ENCODE data around the gene FOSL1.

The FOSL1 gene

GRCh38 chr11:65856689-65857499 lies 43.3 kb downstream of the FOSL1 start:
- peak; percentile 68 for DNase-seq (ENCODE audit: low read depth, low spot score)
- in situ Hi-C loops (cut with HindIII; ENCODE audit: low sequenced_read_pairs), result no loop called here
- H3K4me3 ChIP-seq (ENCODE audit: low read depth, low read length), result peak overlapping the region; percentile 77
- TF ChIP-seq, protein P1, sequence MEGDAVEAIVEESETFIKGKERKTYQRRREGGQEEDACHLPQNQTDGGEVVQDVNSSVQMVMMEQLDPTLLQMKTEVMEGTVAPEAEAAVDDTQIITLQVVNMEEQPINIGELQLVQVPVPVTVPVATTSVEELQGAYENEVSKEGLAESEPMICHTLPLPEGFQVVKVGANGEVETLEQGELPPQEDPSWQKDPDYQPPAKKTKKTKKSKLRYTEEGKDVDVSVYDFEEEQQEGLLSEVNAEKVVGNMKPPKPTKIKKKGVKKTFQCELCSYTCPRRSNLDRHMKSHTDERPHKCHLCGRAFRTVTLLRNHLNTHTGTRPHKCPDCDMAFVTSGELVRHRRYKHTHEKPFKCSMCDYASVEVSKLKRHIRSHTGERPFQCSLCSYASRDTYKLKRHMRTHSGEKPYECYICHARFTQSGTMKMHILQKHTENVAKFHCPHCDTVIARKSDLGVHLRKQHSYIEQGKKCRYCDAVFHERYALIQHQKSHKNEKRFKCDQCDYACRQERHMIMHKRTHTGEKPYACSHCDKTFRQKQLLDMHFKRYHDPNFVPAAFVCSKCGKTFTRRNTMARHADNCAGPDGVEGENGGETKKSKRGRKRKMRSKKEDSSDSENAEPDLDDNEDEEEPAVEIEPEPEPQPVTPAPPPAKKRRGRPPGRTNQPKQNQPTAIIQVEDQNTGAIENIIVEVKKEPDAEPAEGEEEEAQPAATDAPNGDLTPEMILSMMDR (IDR thresholded peaks at IDR 0.05; ENCODE audit: low read depth, low read length), result no peak

GRCh38 chr11:65855927-65856363 lies 44.2 kb downstream of the FOSL1 start:
- TF ChIP-seq, protein P1 (IDR thresholded peaks at IDR 0.05; ENCODE audit: low read depth, low read length), result no peak
- peak overlapping the region; percentile 77 for H3K4me3 ChIP-seq (ENCODE audit: low read depth, low read length)
- no peak for DNase-seq (ENCODE audit: low read depth, low spot score)
- in situ Hi-C loops (cut with HindIII; ENCODE audit: low sequenced_read_pairs), result no loop called here

DNA sequence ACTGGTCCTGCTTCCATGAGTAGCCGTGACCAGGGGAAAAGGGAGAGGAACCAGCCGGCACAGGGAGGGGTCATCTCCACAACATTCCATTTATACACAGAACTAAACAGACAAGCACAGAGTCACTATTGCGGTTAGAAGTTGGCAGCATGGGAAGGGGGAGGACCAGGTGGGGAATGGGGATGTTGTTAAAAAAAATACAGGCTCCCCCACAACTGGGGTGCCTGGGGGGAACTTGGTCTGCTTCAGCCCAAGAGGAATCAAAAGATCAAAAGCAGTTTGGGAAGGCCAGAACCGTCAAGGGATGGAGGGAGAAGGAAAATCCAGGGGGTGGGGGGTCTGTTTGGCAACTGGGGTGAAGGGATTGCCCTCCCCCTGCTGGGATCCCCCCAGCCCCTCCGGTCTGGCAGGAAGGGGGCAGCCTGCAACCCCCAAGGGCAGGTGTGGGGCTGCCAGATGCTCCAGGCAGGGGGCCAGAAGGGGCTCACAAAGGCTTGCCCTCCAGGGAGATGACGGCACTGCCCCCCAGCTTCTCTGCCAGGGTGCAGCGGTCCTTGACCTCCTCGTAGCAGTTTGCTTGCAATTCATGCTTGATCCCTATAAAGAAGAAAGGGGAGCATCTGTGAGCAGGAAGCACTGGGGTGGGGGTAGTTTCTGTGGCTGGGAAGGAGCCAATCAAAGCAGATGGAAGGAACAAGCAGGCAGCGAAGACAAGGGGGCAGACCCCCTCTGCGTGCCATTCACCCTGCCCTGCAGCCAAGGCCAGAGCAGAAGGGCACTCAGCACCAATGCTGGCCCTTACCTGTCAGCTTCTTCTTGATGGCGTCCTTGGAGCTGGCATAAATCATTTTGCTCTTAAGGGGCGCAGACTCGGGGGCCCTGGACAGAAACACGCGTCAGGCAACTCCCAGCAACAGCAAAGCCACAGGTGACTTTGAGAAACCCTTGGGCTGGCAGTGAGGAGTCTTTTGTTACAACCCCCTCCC lies 45.0 kb downstream of the FOSL1 start:
- H3K4me3 ChIP-seq (ENCODE audit: low read depth, low read length), result no peak overlapping the region
- TF ChIP-seq, protein P1 (IDR thresholded peaks at IDR 0.05; ENCODE audit: low read depth, low read length), result no peak
- no peak for DNase-seq (ENCODE audit: low read depth, low spot score)
- in situ Hi-C loops (cut with HindIII; ENCODE audit: low sequenced_read_pairs), result no loop called here

GRCh38 chr11:65854161-65854592 lies 46.0 kb downstream of the FOSL1 start:
- in situ Hi-C loops (cut with HindIII; ENCODE audit: low sequenced_read_pairs), result no loop called here
- H3K4me3 ChIP-seq (ENCODE audit: low read depth, low read length), result no peak overlapping the region
- TF ChIP-seq, protein P1 (IDR thresholded peaks at IDR 0.05; ENCODE audit: low read depth, low read length), result no peak
- no peak for DNase-seq (ENCODE audit: low read depth, low spot score)

DNA sequence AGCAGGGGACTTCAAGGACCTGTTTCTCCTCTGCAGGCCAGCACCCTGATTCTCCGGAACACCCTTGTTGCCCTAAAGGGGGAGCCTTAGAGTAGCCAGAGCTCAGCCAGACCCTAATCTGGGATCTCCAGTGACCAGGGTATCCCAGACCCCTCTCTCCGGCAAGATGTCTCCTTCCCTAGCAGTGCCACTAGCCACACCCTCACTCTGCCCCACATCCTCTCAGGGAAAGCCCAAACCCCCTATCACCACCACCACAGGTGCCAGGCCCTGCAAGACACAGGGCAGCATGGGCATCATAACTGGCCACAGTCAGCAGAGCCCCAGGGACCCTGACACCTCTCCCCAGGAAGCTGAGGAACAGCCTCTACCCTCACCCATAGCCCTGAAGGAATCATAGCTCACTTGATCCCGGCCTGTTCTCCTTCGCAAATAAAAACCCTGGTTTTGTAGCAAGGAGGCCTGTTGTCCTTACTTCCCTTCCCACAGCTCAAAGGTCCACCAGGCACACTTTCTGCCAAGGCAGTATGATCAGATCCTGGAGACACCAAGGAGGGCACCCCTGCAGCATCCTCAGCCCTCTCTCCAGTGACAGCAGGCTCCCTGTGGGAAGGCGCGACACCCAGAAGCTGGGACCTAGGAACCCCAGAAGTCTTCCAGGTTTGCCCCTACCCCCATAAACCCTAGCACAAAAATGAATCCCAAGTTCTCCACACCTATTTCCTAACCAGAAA lies 46.8 kb downstream of the FOSL1 start:
- in situ Hi-C loops (cut with HindIII; ENCODE audit: low sequenced_read_pairs), result no loop called here
- no peak overlapping the region for H3K4me3 ChIP-seq (ENCODE audit: low read depth, low read length)
- no peak for DNase-seq (ENCODE audit: low read depth, low spot score)
- TF ChIP-seq, protein P1 (IDR thresholded peaks at IDR 0.05; ENCODE audit: low read depth, low read length), result peak; percentile 6

Measured in astrocyte of the spinal cord (primary cell).